ENCODE results near the gene KAT8.

Gene KAT8

GRCh38 chr16:31117384-31118222 is at the start of gene KAT8:
Gene KAT8, plus strand, starts transcription at chr16:31117664. Its CDS starts 18 bp downstream, at chr16:31117682.
- DNase-seq (ENCODE audit: low spot score): peak; percentile 99
- TF ChIP-seq, protein P1, sequence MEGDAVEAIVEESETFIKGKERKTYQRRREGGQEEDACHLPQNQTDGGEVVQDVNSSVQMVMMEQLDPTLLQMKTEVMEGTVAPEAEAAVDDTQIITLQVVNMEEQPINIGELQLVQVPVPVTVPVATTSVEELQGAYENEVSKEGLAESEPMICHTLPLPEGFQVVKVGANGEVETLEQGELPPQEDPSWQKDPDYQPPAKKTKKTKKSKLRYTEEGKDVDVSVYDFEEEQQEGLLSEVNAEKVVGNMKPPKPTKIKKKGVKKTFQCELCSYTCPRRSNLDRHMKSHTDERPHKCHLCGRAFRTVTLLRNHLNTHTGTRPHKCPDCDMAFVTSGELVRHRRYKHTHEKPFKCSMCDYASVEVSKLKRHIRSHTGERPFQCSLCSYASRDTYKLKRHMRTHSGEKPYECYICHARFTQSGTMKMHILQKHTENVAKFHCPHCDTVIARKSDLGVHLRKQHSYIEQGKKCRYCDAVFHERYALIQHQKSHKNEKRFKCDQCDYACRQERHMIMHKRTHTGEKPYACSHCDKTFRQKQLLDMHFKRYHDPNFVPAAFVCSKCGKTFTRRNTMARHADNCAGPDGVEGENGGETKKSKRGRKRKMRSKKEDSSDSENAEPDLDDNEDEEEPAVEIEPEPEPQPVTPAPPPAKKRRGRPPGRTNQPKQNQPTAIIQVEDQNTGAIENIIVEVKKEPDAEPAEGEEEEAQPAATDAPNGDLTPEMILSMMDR (IDR thresholded peaks at IDR 0.05; ENCODE audit: extremely low read depth, insufficient read depth, missing control alignments): no peak
- in situ Hi-C loops (cut with MboI; ENCODE audit: low pct_unique_long_range_greater_than_20kb, low sequenced_read_pairs, unreplicated experiment): no loop called here

DNA sequence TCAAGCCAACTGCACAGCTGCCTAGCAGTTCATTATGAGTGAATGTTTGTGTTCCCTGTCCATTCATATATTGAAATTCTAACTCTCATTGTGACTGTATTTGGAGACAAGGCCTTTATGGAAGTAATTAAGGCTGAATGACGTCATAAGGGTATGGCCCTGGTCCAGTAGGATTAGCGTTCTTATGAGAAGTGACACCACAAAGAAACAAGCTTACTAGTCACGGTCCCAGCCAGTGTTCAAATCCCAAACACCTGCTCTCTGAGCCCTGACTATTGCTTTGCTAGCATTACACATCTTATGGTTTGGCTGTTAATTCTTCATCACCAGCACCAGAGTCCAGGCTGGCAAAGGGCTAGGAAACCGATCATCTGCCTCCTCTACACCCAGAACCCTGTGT is 45.6 kb upstream of the KAT8 start:
- DNase-seq (ENCODE audit: low spot score): no peak
- in situ Hi-C loops (cut with MboI; ENCODE audit: low pct_unique_long_range_greater_than_20kb, low sequenced_read_pairs, unreplicated experiment): no loop called here
- TF ChIP-seq, protein P1 (IDR thresholded peaks at IDR 0.05; ENCODE audit: extremely low read depth, insufficient read depth, missing control alignments): no peak

GRCh38 chr16:31072540-31073141 is 44.8 kb upstream of the KAT8 start:
- TF ChIP-seq, protein P1 (IDR thresholded peaks at IDR 0.05; ENCODE audit: extremely low read depth, insufficient read depth, missing control alignments): no peak
- no peak for DNase-seq (ENCODE audit: low spot score)
- in situ Hi-C loops (cut with MboI; ENCODE audit: low pct_unique_long_range_greater_than_20kb, low sequenced_read_pairs, unreplicated experiment): no loop called here

- in situ Hi-C loops (cut with MboI; ENCODE audit: low pct_unique_long_range_greater_than_20kb, low sequenced_read_pairs, unreplicated experiment): no loop called here
- TF ChIP-seq, protein P1 (IDR thresholded peaks at IDR 0.05; ENCODE audit: extremely low read depth, insufficient read depth, missing control alignments): no peak
- DNase-seq (ENCODE audit: low spot score): peak; percentile 92
Measured at GRCh38 chr16:31073142-31073969, 44.1 kb upstream of the KAT8 start.

DNA sequence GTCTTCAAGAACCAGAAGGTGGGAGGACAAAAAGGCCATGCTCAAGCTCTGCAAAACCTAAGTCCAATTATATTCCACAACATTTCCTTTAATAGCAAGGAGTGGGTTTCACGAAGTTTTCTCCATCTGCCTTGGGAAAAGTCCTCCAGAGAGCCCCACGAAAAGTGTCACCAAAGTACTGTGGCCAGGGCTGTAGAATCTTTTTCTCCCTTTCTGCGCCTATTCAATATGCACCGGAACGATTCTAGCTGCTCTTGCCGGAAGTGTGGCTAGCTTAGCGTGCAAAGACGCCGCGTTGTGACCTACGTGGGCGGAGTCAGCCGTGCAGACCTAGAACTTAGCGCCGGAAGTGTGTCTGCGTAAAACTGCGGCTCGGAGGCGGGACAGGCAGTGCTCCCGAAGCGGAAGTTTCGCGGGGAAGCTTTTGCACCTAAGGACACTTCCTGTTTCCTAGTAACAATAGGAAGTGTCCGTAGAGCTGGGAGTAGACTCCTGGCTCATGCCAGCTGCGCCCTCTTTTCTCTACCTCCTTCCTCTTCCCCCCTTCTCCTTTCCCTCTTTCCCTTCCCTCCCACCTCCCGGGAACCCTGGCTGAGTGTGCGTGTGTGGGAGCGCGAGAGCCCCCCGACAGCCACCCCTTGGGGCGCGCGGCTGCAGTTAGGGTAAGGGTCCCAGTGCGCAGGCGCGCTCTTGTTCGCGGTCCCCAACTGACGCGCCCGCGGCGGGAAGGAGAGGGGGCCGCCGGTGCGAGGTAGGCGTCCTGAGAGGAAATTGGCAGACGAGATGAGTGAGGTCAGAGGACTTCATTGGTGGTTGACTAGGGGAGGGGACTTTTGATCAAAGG is 43.3 kb upstream of the KAT8 start, which contains the start of the genes ZNF646 and ZNF668:
ZNF646 (plus strand) TSS at position 453 of the 844 bp plus-strand sequence. CDS start 1,903 bp downstream, outside the sequence.
ZNF668 (minus strand) TSS at position 271 of the 844 bp plus-strand sequence. CDS start 9,781 bp downstream, outside the sequence.
- in situ Hi-C loops (cut with MboI; ENCODE audit: low pct_unique_long_range_greater_than_20kb, low sequenced_read_pairs, unreplicated experiment): no loop called here
- peak; percentile 98 for DNase-seq (ENCODE audit: low spot score)
- TF ChIP-seq, protein P1 (IDR thresholded peaks at IDR 0.05; ENCODE audit: extremely low read depth, insufficient read depth, missing control alignments): no peak

All from GM13977 (cell line).